K562 (cell line): ENCODE results near the gene MAK. TPM values are rescaled to one million over a fixed set of nuclear protein-coding genes. Genes with fewer than 3 reads are reported as not detected.

ENCODE experiments used
- ATAC-seq: fragments of 200-7000 bp; cut with Tn5 transposase; 3 replicates; pipeline ENCODE4 v1.9.1; 2020; ENCODE audit warnings: moderate library complexity
- BruUV-seq: library from RNA; stranded (reverse); fragments of 400-500 nt; replicated peaks from 2 replicates; lab custom pipeline; 2021; lab: Mats Ljungman, UMichigan
- CTCF ChIA-PET: fragments of 300-600 bp; formaldehyde crosslinking; extraction: SDS; loops from one replicate; lab custom pipeline; 2021; ENCODE audit warnings: low intra/inter-chr PET ratio; lab: Yijun Ruan, JAX
- POLR2A ChIA-PET: fragments of 300-600, 350-650 bp; sonication (Branson Sonifier 250); formaldehyde crosslinking; extraction: SDS; loops from one replicate; lab custom pipeline; 2021; ENCODE audit warnings: antibody characterized with exemption, inconsistent platforms; lab: Yijun Ruan, JAX
- DNase-seq, 4 experiments: peaks; one replicate each; pipeline versions ENCODE4 v3.0.0 to v3.0.0-alpha.2; 2011 to 2018; ENCODE audit warnings: low spot score in 3 of 4, mixed read lengths in 3 of 4; ENCODE audit errors: extremely low read depth in 1 of 4
- FAIRE-seq: peaks from 2 replicates; lab custom pipeline; 2011; peaks lifted over from hg19 to GRCh38; lab: Jason Lieb, UNC
- H2AFZ ChIP-seq: 2 replicates; pipeline ENCODE4 v1.6.0; 2011; ENCODE audit warnings: low read depth, low read length, control low read depth, inconsistent platforms
- H3K27ac ChIP-seq: fragments of 200-600 bp; 3 replicates; pipeline ENCODE4 v1.8.0; 2011; ENCODE audit warnings: low read depth, mild to moderate bottlenecking, control low read depth, inconsistent platforms, low read length, moderate library complexity, mixed read lengths; ENCODE audit errors: extremely low read depth
- H3K27me3 ChIP-seq, 2 experiments: fragments of 300-600 bp in 1 of 2; 2 replicates in 1 of 2; 3 replicates in 1 of 2; pipeline versions ENCODE4 v1.6.0 to v1.8.0; 2011; ENCODE audit warnings: inconsistent platforms in 2 of 2, low read length in 2 of 2, mild to moderate bottlenecking in 1 of 2, mixed read lengths in 1 of 2, moderate library complexity in 1 of 2; ENCODE audit not compliant: control insufficient read depth in 2 of 2, insufficient read depth in 2 of 2
- H3K36me3 ChIP-seq: fragments of 300-600 bp; 3 replicates; pipeline ENCODE4 v1.8.0; 2011; ENCODE audit warnings: mild to moderate bottlenecking, low read length, inconsistent platforms; ENCODE audit not compliant: control insufficient read depth, insufficient read depth
- H3K4me1 ChIP-seq, 2 experiments: fragments of 200-600 bp in 1 of 2; replicated peaks in 1 of 2; 2 replicates in 1 of 2; 3 replicates in 1 of 2; pipeline versions ENCODE4 v1.5.1 to v1.8.0; 2011; ENCODE audit warnings: inconsistent platforms in 2 of 2, low read length in 2 of 2, mild to moderate bottlenecking in 1 of 2, mixed read lengths in 1 of 2, moderate library complexity in 1 of 2; ENCODE audit not compliant: control insufficient read depth in 2 of 2, insufficient read depth in 2 of 2
- H3K4me2 ChIP-seq: 2 replicates; pipeline ENCODE4 v1.6.1; 2011; ENCODE audit warnings: low read length, control low read depth, inconsistent platforms, mixed read lengths; ENCODE audit not compliant: insufficient read depth
- H3K4me3 ChIP-seq: fragments of 200-600 bp; sonication (generic), shearing (Covaris generic); 2 replicates; pipeline ENCODE4 v1.5.1; 2016; ENCODE audit warnings: control low read depth, inconsistent platforms
- H3K79me2 ChIP-seq: fragments of 200-600 bp; 3 replicates; pipeline ENCODE4 v1.8.0; 2011; ENCODE audit warnings: low read length, inconsistent platforms; ENCODE audit not compliant: control insufficient read depth, insufficient read depth
- H3K9ac ChIP-seq, 2 experiments: 2 replicates each; pipeline versions ENCODE4 v1.6.0 to v1.6.1; 2011; ENCODE audit warnings: low read depth in 2 of 2, low read length in 2 of 2, control low read depth in 1 of 2, inconsistent platforms in 1 of 2, mild to moderate bottlenecking in 1 of 2, mixed read lengths in 1 of 2; ENCODE audit not compliant: insufficient read depth in 1 of 2
- H3K9me1 ChIP-seq: one replicate; pipeline ENCODE4 v1.6.0; 2011; ENCODE audit warnings: inconsistent platforms, mild to moderate bottlenecking, low read length, moderate library complexity; ENCODE audit not compliant: control insufficient read depth, insufficient read depth
- H3K9me3 ChIP-seq: replicated peaks from 2 replicates; pipeline ENCODE4 v1.5.1; 2011; ENCODE audit warnings: low read depth, low read length, inconsistent platforms; ENCODE audit not compliant: control insufficient read depth, insufficient read depth
- H4K20me1 ChIP-seq: replicated peaks from 2 replicates; pipeline ENCODE4 v1.6.1; 2011; ENCODE audit warnings: low read length, inconsistent platforms, mixed read lengths; ENCODE audit not compliant: control insufficient read depth, insufficient read depth
- ARID2 ChIP-seq: fragments of 450-650 bp; IDR thresholded peaks from 2 replicates; pipeline ENCODE4 v1.6.1; 2017; ENCODE audit warnings: antibody characterized with exemption, mild to moderate bottlenecking
- DPF2 ChIP-seq: fragments of 450-650 bp; IDR thresholded peaks from 2 replicates; pipeline ENCODE4 v1.6.1; 2016
- ETV1 ChIP-seq: fragments of 450-650 bp; conservative IDR thresholded peaks from 2 replicates; pipeline ENCODE4 v1.6.1; 2016; ENCODE audit warnings: missing genetic modification characterization, control low read depth, low read depth, missing compliant biosample characterization
- GATA2 ChIP-seq: sonication (generic); formaldehyde crosslinking; IDR thresholded peaks from 2 replicates; pipeline ENCODE4 v1.4.0; 2020; ENCODE audit warnings: mild to moderate bottlenecking, missing genetic modification reagents
- HSF4 ChIP-seq: fragments of 250-450 bp; sonication (Bioruptor Pico); IDR thresholded peaks from 2 replicates; pipeline ENCODE4 v2.1.2; 2022; ENCODE audit warnings: mild to moderate bottlenecking, moderate library complexity, borderline replicate concordance
- NFE2L1 ChIP-seq: fragments of 450-650 bp; IDR thresholded peaks from 2 replicates; pipeline ENCODE4 v1.6.1; 2016; ENCODE audit warnings: missing genetic modification characterization, low read depth, mild to moderate bottlenecking, missing compliant biosample characterization, moderate library complexity, borderline replicate concordance
- RHOXF2B ChIP-seq: fragments of 250-450 bp; sonication (Bioruptor Pico); conservative IDR thresholded peaks from 2 replicates; pipeline ENCODE4 v1.5.1; 2021
- ZFP1 ChIP-seq: fragments of 450-650 bp; formaldehyde crosslinking; IDR thresholded peaks from 2 replicates; pipeline ENCODE4 v1.4.0; 2020; ENCODE audit warnings: mild to moderate bottlenecking, mixed read lengths
- WGBS: fragments of 100-300 bp; shearing (Covaris generic); methylation state at CpG from one replicate; pipeline ENCODE4 v1.1.6; 2016; ENCODE audit warnings: low coverage, mixed read lengths; ENCODE audit not compliant: insufficient coverage; ENCODE audit errors: missing lambda C conversion rate; 5-methylcytosine and 5-hydroxymethylcytosine counted together
- in situ Hi-C: fragments of 300-500 bp; cut with MboI; formaldehyde crosslinking; loops from 4 replicates; pipeline ENCODE4 v1.15.0; 2018; ENCODE audit warnings: inconsistent platforms, mixed read lengths
- intact Hi-C: fragments of 100-400 bp; cut with micrococcal nuclease; formaldehyde crosslinking; loops from 2 replicates; pipeline ENCODE4 v1.14.2; 2022
- polyA plus RNA-seq, 8 experiments: library from polyadenylated mRNA; depleted of rRNA in 4 of 8; stranded (reverse) in 5 of 8; unstranded in 3 of 8; fragments of >200 nt; fragmentation: Nextera tagmentation in 2 of 8; fragmentation: Illumina TruSeq in 1 of 8; extraction: Ambion mirVana in 2 of 8; extraction: Trizol in 1 of 8; gene quantifications; 2 replicates each; pipeline versions ENCODE4 v1.2.1 to v1.2.3, GENCODE V29; 2011 to 2014; ENCODE audit warnings: inconsistent platforms in 1 of 8, missing spikeins in 1 of 8
- total RNA-seq, 7 experiments: library from RNA; depleted of rRNA in 6 of 7; stranded (reverse); fragments of >200 nt in 6 of 7; fragmentation: Illumina TruSeq in 2 of 7; extraction: Trizol in 2 of 7; gene quantifications; 2 replicates each; pipeline versions ENCODE4 v1.2.1 to v1.2.3, GENCODE V29; 2011 to 2021; ENCODE audit warnings: low replicate concordance in 1 of 7
- TF ChIP-seq, protein P1 (sequence below), 2 experiments: fragments of 450-650 bp in 1 of 2; sonication (generic) in 1 of 2; formaldehyde crosslinking in 1 of 2; IDR thresholded peaks; 2 replicates each; pipeline versions ENCODE4 v1.7.1 to v1.9.0; 2016 to 2022; ENCODE audit warnings: inconsistent platforms in 1 of 2, mild to moderate bottlenecking in 1 of 2, missing genetic modification reagents in 1 of 2
- TF ChIP-seq, protein P2 (sequence below): fragments of 250-450 bp; sonication (Bioruptor Pico); IDR thresholded peaks from 2 replicates; pipeline ENCODE4 v1.8.0; 2021; ENCODE audit warnings: mild to moderate bottlenecking, moderate library complexity
- TF ChIP-seq, protein P3 (sequence below): sonication (generic); formaldehyde crosslinking; IDR thresholded peaks from 2 replicates; pipeline ENCODE4 v1.9.0; 2022; ENCODE audit warnings: mild to moderate bottlenecking, missing genetic modification reagents

The MAK gene
- total and polyA plus RNA-seq, 9 of the 15 experiments (the other 6 are each of a cell fraction or from before 2014, with no cell fraction given) = 0.25 to 1.1 (median 0.53) TPM

DNA sequence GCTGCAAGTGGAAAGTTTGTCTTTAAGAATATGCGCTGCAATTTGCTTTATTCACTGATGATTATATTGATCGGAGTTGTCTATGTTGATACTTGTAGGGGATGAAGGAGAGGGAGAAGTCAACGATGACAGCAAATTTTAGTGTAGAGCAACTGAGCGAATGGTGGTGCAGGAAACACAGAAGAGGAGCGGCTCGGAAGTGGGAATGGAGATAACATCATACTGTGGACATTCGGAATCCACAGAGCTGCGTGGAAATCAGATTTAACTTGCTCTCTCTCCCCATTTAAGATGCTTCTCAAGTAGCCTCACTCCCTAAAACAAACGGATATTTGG lies 91.5 kb downstream of the MAK start:
- peak overlapping the region; percentile 91 for H2AFZ ChIP-seq
- POLR2A ChIA-PET = interaction anchor here (0.9 to 3.6 kb wide), 9 partner anchors 10 to 52 kb away, joined by 3 to 13 read pairs (median 4); partner anchors contain the start of genes C6orf52, PAK1IP1 and TMEM14C
- intact Hi-C loops (loop anchor here (1.0 to 5.0 kb wide), 4 partner anchors 24 to 53 kb away; partner anchors contain the start of genes C6orf52 and PAK1IP1), in situ Hi-C loops (no loop called here)
- H3K27me3 ChIP-seq = no peaks in the 10 kb centered on the region
- H3K9me1 ChIP-seq = no peaks in the 10 kb centered on the region
- 11% methylated on average over 9 of the region's 9 CpGs for WGBS
- FAIRE-seq (peak; percentile 59), ATAC-seq (no peak), DNase-seq (no peak)
- H3K36me3 ChIP-seq = peaks cover 25% of the 10 kb centered on the region
- H3K4me3 ChIP-seq = peak overlapping the region; percentile 57
- H3K79me2 ChIP-seq = peaks cover 43% of the 10 kb centered on the region
- H3K9me3 ChIP-seq = no peaks in the 10 kb centered on the region
- H3K27ac ChIP-seq = peak overlapping the region; percentile 46; the same call in 2 of the 3 replicates
- peaks cover 28 to 51% of the 10 kb centered on the region in 2 experiments for H3K4me1 ChIP-seq
- CTCF ChIA-PET = no interaction called here
- H3K4me2 ChIP-seq = peak overlapping the region; percentile 83
- peaks cover 15% of the 10 kb centered on the region for H4K20me1 ChIP-seq
- H3K9ac ChIP-seq = peak overlapping the region; percentile 50 to 89; a peak in 3 of 4 replicates
- no TSS peak for BruUV-seq
- TF ChIP-seq RHOXF2B (CRISPR knock-in tag) = no peak
- TF ChIP-seq GATA2 = 0 out of 2 replicates have a peak, but pooled peaks have one; percentile 33
- TF ChIP-seq HSF4 (CRISPR knock-in tag) = no peak
- no peak for TF ChIP-seq ARID2
- peak; percentile 37; the same call in 1 of the 2 replicates for TF ChIP-seq DPF2
- TF ChIP-seq NFE2L1 (tag) = no peak
- TF ChIP-seq, protein P1, sequence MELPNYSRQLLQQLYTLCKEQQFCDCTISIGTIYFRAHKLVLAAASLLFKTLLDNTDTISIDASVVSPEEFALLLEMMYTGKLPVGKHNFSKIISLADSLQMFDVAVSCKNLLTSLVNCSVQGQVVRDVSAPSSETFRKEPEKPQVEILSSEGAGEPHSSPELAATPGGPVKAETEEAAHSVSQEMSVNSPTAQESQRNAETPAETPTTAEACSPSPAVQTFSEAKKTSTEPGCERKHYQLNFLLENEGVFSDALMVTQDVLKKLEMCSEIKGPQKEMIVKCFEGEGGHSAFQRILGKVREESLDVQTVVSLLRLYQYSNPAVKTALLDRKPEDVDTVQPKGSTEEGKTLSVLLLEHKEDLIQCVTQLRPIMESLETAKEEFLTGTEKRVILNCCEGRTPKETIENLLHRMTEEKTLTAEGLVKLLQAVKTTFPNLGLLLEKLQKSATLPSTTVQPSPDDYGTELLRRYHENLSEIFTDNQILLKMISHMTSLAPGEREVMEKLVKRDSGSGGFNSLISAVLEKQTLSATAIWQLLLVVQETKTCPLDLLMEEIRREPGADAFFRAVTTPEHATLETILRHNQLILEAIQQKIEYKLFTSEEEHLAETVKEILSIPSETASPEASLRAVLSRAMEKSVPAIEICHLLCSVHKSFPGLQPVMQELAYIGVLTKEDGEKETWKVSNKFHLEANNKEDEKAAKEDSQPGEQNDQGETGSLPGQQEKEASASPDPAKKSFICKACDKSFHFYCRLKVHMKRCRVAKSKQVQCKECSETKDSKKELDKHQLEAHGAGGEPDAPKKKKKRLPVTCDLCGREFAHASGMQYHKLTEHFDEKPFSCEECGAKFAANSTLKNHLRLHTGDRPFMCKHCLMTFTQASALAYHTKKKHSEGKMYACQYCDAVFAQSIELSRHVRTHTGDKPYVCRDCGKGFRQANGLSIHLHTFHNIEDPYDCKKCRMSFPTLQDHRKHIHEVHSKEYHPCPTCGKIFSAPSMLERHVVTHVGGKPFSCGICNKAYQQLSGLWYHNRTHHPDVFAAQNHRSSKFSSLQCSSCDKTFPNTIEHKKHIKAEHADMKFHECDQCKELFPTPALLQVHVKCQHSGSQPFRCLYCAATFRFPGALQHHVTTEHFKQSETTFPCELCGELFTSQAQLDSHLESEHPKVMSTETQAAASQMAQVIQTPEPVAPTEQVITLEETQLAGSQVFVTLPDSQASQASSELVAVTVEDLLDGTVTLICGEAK (IDR thresholded peaks at IDR 0.05) = peak; percentile 23; the same call in 1 of the 2 replicates
- TF ChIP-seq, protein P1 (CRISPR knock-in tag; IDR thresholded peaks at IDR 0.05) = no peak
- TF ChIP-seq, protein P2, sequence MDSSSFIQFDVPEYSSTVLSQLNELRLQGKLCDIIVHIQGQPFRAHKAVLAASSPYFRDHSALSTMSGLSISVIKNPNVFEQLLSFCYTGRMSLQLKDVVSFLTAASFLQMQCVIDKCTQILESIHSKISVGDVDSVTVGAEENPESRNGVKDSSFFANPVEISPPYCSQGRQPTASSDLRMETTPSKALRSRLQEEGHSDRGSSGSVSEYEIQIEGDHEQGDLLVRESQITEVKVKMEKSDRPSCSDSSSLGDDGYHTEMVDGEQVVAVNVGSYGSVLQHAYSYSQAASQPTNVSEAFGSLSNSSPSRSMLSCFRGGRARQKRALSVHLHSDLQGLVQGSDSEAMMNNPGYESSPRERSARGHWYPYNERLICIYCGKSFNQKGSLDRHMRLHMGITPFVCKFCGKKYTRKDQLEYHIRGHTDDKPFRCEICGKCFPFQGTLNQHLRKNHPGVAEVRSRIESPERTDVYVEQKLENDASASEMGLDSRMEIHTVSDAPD (CRISPR knock-in tag) = no peak
- no peak for TF ChIP-seq ZFP1 (CRISPR knock-in tag)
- TF ChIP-seq, protein P3, sequence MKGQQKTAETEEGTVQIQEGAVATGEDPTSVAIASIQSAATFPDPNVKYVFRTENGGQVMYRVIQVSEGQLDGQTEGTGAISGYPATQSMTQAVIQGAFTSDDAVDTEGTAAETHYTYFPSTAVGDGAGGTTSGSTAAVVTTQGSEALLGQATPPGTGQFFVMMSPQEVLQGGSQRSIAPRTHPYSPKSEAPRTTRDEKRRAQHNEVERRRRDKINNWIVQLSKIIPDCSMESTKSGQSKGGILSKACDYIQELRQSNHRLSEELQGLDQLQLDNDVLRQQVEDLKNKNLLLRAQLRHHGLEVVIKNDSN = no peak
- TF ChIP-seq ETV1 = peak; percentile 25; the same call in 1 of the 2 replicates
